OCI-LY3 (cell line): ENCODE data around the gene NAV1.

Experiments used
- EZH2phosphoT487 ChIP-seq: fragments of 200-600 bp; shearing (Covaris generic); IDR thresholded peaks from 2 replicates; pipeline ENCODE4 v1.6.1; 2018; ENCODE audit warnings: antibody characterized with exemption, mixed run types, low read depth
- TF ChIP-seq, protein P1 (sequence below): fragments of 200-600, 300-600 bp; sonication (generic); IDR thresholded peaks from 2 replicates; pipeline ENCODE4 v1.5.1; 2014; ENCODE audit warnings: antibody characterized with exemption, low read length, low read depth

DNA sequence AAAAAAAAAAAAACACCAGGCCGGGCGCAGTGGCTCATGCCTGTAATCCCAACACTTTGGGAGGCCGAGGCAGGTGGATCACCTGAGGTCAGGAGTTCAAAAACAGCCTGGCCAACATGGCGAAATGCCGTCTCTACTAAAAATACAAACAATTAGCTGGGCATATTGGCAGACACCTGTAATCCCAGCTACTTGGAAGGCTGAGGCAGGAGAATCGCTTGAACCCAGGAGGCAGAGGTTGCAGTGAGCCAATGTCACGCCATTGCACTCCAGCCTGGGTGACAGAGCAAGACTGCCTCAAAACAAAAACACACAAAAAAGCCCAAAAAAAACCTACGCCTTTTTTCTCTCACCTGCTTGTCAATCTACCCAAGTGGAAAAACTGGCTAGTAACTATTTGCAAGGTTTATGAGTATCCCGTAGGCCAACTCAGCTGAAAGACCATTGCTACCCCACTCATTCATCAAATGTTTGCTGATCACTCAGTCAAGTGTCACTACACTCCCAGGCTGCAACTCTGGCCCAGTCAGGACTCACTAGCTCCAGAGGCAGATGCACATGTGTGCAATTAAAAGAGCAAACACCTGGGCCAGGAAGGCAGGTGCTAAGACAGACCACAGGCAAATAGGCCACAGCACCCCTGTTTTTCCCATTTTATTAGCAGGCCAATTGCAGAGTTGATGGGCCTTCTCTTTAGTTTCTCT, 34.0 kb upstream of the NAV1 start:
- TF ChIP-seq, protein P1, sequence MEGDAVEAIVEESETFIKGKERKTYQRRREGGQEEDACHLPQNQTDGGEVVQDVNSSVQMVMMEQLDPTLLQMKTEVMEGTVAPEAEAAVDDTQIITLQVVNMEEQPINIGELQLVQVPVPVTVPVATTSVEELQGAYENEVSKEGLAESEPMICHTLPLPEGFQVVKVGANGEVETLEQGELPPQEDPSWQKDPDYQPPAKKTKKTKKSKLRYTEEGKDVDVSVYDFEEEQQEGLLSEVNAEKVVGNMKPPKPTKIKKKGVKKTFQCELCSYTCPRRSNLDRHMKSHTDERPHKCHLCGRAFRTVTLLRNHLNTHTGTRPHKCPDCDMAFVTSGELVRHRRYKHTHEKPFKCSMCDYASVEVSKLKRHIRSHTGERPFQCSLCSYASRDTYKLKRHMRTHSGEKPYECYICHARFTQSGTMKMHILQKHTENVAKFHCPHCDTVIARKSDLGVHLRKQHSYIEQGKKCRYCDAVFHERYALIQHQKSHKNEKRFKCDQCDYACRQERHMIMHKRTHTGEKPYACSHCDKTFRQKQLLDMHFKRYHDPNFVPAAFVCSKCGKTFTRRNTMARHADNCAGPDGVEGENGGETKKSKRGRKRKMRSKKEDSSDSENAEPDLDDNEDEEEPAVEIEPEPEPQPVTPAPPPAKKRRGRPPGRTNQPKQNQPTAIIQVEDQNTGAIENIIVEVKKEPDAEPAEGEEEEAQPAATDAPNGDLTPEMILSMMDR, result no peak
- TF ChIP-seq EZH2phosphoT487, result no peak
